Neuronal stem cell (in vitro differentiated cells): ENCODE data around the gene FRS2.

ENCODE experiments used
- DNase-seq: peaks from one replicate; pipeline ENCODE4 v3.0.0-alpha.2; 2013; ENCODE audit warnings: low spot score
- H2AFZ ChIP-seq: one replicate; pipeline ENCODE4 v1.6.1; 2013; ENCODE audit warnings: mild to moderate bottlenecking, low read length, inconsistent platforms
- H2AK5ac ChIP-seq: 2 replicates; pipeline ENCODE4 v1.6.1; 2013; ENCODE audit warnings: low read depth, mild to moderate bottlenecking, inconsistent platforms, low read length, moderate library complexity, mixed read lengths
- H2BK120ac ChIP-seq: 2 replicates; pipeline ENCODE4 v1.6.1; 2013; ENCODE audit warnings: low read depth, mild to moderate bottlenecking, inconsistent platforms, low read length, moderate library complexity, mixed read lengths
- H2BK12ac ChIP-seq: one replicate; pipeline ENCODE4 v1.6.1; 2013; ENCODE audit warnings: low read length, inconsistent platforms
- H2BK15ac ChIP-seq: 2 replicates; pipeline ENCODE4 v1.6.1; 2013; ENCODE audit warnings: mild to moderate bottlenecking, low read length, inconsistent platforms, mixed read lengths
- H2BK5ac ChIP-seq: one replicate; pipeline ENCODE4 v1.6.1; 2013; ENCODE audit warnings: inconsistent platforms, mild to moderate bottlenecking, low read length, moderate library complexity
- H3K14ac ChIP-seq: one replicate; pipeline ENCODE4 v1.6.1; 2013; ENCODE audit warnings: low read length, inconsistent platforms
- H3K18ac ChIP-seq: 2 replicates; pipeline ENCODE4 v1.6.1; 2013; ENCODE audit warnings: low read length, inconsistent platforms
- H3K23ac ChIP-seq: 2 replicates; pipeline ENCODE4 v1.6.1; 2013; ENCODE audit warnings: low read depth, mild to moderate bottlenecking, mixed read lengths, low read length, inconsistent platforms; ENCODE audit not compliant: poor library complexity
- H3K27ac ChIP-seq: replicated peaks from 3 replicates; pipeline ENCODE4 v1.5.1; 2013; ENCODE audit warnings: low read length, inconsistent platforms
- H3K27me3 ChIP-seq, 3 experiments: 2 replicates each; pipeline ENCODE4 v1.6.1; 2013; ENCODE audit warnings: low read length in 3 of 3, mild to moderate bottlenecking in 2 of 3, inconsistent platforms in 1 of 3, low read depth in 1 of 3, mixed read lengths in 1 of 3, moderate library complexity in 1 of 3; ENCODE audit not compliant: control insufficient read depth in 3 of 3, insufficient read depth in 3 of 3
- H3K36me3 ChIP-seq, 2 donors: replicated peaks in 1 of 2; 2 replicates each; pipeline ENCODE4 v1.6.1; 2013; ENCODE audit warnings: low read length in 2 of 2; ENCODE audit not compliant: control insufficient read depth in 2 of 2, insufficient read depth in 2 of 2
- H3K4ac ChIP-seq: 2 replicates; pipeline ENCODE4 v1.6.1; 2013; ENCODE audit warnings: inconsistent platforms, mild to moderate bottlenecking, low read length, moderate library complexity
- H3K4me1 ChIP-seq, 2 donors: 1 replicate in 1 of 2; 2 replicates in 1 of 2; pipeline ENCODE4 v1.6.1; 2013; ENCODE audit warnings: low read length in 2 of 2, low read depth in 1 of 2; ENCODE audit not compliant: control insufficient read depth in 2 of 2, insufficient read depth in 1 of 2
- H3K4me2 ChIP-seq: one replicate; pipeline ENCODE4 v1.6.1; 2013; ENCODE audit warnings: mild to moderate bottlenecking, low read length, inconsistent platforms; ENCODE audit not compliant: insufficient read depth, poor library complexity, severe bottlenecking
- H3K4me3 ChIP-seq, 2 donors: 2 replicates each; pipeline ENCODE4 v1.5.1; 2013; ENCODE audit warnings: low read length in 2 of 2, mild to moderate bottlenecking in 2 of 2, inconsistent platforms in 1 of 2, moderate library complexity in 1 of 2
- H3K79me1 ChIP-seq: one replicate; pipeline ENCODE4 v1.6.1; 2013; ENCODE audit warnings: low read depth, mild to moderate bottlenecking, inconsistent platforms, low read length, moderate library complexity
- H3K9ac ChIP-seq: one replicate; pipeline ENCODE4 v1.6.1; 2013; ENCODE audit warnings: mild to moderate bottlenecking, low read depth, low read length, inconsistent platforms; ENCODE audit not compliant: poor library complexity
- H3K9me3 ChIP-seq, 2 donors: replicated peaks in 1 of 2; 2 replicates each; pipeline versions ENCODE3 to v1.6.1; 2013; ENCODE audit warnings: low read length in 2 of 2, mild to moderate bottlenecking in 2 of 2, inconsistent platforms in 1 of 2, low read depth in 1 of 2, mixed read lengths in 1 of 2, moderate library complexity in 1 of 2; ENCODE audit not compliant: control insufficient read depth in 2 of 2, insufficient read depth in 1 of 2
- H4K8ac ChIP-seq: one replicate; pipeline ENCODE4 v1.6.1; 2013; ENCODE audit warnings: low read depth, mild to moderate bottlenecking, inconsistent platforms, low read length, moderate library complexity
- H4K91ac ChIP-seq: one replicate; pipeline ENCODE4 v1.6.1; 2013; ENCODE audit warnings: low read length, low read depth, mild to moderate bottlenecking, inconsistent platforms; ENCODE audit not compliant: poor library complexity
- WGBS, 2 donors: extraction: QIAGEN DNeasy Blood & Tissue Kit; methylation state at CpG; one replicate each; pipeline ENCODE4 v1.1.7; 2013; ENCODE audit warnings: missing lambda C conversion rate in 2 of 2, mixed read lengths in 1 of 2; ENCODE audit not compliant: insufficient read length in 2 of 2, insufficient replicate concordance in 1 of 2; ENCODE audit errors: extremely low coverage in 2 of 2; 5-methylcytosine and 5-hydroxymethylcytosine counted together

FRS2 gene

DNA sequence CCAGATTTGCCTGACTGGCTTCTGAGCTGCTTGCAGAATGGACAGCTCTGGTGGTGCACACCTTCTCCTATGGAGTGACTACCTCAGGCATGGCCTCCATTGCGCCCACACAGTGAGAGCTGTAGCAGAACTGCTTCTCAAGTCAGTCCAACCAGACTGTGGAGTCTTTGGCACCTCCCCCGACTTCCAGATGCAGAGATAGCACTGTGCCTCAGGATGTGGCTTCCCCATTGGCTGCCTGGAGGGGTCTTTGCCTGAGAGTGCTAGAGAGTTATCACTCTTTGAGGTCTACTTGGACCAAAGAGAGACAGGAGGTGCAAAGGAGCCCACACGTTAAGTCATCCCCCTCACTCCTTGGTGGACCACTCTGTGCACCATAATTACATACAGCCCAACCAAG, 44.8 kb upstream of the FRS2 start:
- Histone ChIP-seq H3K4ac (no peak overlapping the region), H4K91ac (no peak overlapping the region), H2AFZ (no peak overlapping the region), H2BK12ac (no peak overlapping the region), H3K4me2 (no peak overlapping the region), H2BK5ac (no peak overlapping the region), H2BK15ac (no peak overlapping the region), H3K79me1 (no peaks in the 10 kb centered on the region), H3K4me1 (no peaks in the 10 kb centered on the region), H3K14ac (peak overlapping the region; percentile 15), H3K36me3 (no peaks in the 10 kb centered on the region), H3K27ac (no peak overlapping the region), H2BK120ac (no peak overlapping the region), H3K27me3 (no peaks in the 10 kb centered on the region), H3K23ac (no peak overlapping the region), H4K8ac (no peak overlapping the region), H3K4me3 (no peak overlapping the region), H3K9ac (no peak overlapping the region), H2AK5ac (no peak overlapping the region), H3K9me3 (no peaks in the 10 kb centered on the region), H3K18ac (peak overlapping the region; percentile 69)
- DNase-seq: no peak
- WGBS, 2 donors: no CpG with 5 or more reads among the region's 3 CpGs

DNA sequence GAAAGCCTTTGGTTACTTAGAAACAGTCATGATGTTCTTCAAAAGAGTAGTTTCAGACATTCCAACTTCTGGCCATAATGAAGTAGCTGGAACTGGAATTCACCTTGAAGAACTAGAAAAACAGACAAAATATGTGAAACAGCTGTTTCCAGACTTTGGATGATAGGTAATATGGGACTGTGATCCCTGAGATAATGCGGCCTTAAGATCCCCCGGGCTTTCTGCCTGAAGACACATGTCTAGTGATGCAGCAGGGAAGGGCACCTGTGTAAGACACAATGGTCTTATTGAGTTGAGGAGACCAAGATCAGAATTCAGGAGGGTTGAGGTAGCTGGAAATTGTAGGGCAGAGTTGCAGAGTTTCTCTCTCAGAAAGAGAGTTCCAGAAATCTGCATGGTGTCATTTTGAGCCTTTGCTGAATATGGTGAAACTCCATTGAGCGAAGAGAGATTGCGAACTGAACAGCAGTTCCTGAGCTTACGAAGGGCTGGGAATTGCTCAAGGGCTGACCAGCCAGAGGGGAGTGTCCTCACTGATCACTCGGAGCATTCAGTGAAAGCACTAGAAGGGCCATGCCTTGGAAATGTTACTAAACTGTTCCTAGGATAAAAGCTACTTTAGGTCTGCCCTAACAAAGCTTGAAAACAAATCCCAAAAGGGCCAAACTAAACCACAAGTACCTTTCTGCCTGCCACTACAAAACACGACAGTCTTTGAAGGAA, 41.7 kb upstream of the FRS2 start:
- no peaks in the 10 kb centered on the region for H3K36me3 ChIP-seq
- no peak overlapping the region for H3K4me3 ChIP-seq
- WGBS, 2 donors: no CpG with 5 or more reads among the region's 7 CpGs
- no peaks in the 10 kb centered on the region for H3K79me1 ChIP-seq
- H2AK5ac ChIP-seq: no peak overlapping the region
- no peaks in the 10 kb centered on the region for H3K9me3 ChIP-seq
- H2BK5ac ChIP-seq: no peak overlapping the region
- H3K23ac ChIP-seq: no peak overlapping the region
- H2BK12ac ChIP-seq: no peak overlapping the region
- H3K4me2 ChIP-seq: no peak overlapping the region
- no peak overlapping the region for H3K27ac ChIP-seq
- no peaks in the 10 kb centered on the region for H3K4me1 ChIP-seq
- no peak overlapping the region for H2AFZ ChIP-seq
- no peaks in the 10 kb centered on the region for H3K27me3 ChIP-seq
- no peak overlapping the region for H3K4ac ChIP-seq
- no peak overlapping the region for H4K91ac ChIP-seq
- no peak overlapping the region for H2BK120ac ChIP-seq
- H3K14ac ChIP-seq: no peak overlapping the region
- no peak overlapping the region for H4K8ac ChIP-seq
- no peak overlapping the region for H3K18ac ChIP-seq
- DNase-seq: no peak
- H3K9ac ChIP-seq: no peak overlapping the region
- H2BK15ac ChIP-seq: no peak overlapping the region

- H3K4me1 ChIP-seq: no peaks in the 10 kb centered on the region
- H3K14ac ChIP-seq: no peak overlapping the region
- H2BK15ac ChIP-seq: no peak overlapping the region
- no peaks in the 10 kb centered on the region for H3K27me3 ChIP-seq
- H3K4me3 ChIP-seq: no peak overlapping the region
- no CpG with 5 or more reads among the region's 8 CpGs for WGBS, 2 donors
- H2BK120ac ChIP-seq: no peak overlapping the region
- H3K9me3 ChIP-seq: no peaks in the 10 kb centered on the region
- no peak overlapping the region for H2BK12ac ChIP-seq
- H2BK5ac ChIP-seq: no peak overlapping the region
- no peak overlapping the region for H3K4ac ChIP-seq
- H4K8ac ChIP-seq: no peak overlapping the region
- no peak overlapping the region for H3K18ac ChIP-seq
- H2AFZ ChIP-seq: no peak overlapping the region
- no peak for DNase-seq
- H4K91ac ChIP-seq: no peak overlapping the region
- H3K9ac ChIP-seq: no peak overlapping the region
- H3K79me1 ChIP-seq: no peaks in the 10 kb centered on the region
- no peaks in the 10 kb centered on the region for H3K36me3 ChIP-seq
- no peak overlapping the region for H3K23ac ChIP-seq
- no peak overlapping the region for H3K4me2 ChIP-seq
- H3K27ac ChIP-seq: no peak overlapping the region
- H2AK5ac ChIP-seq: no peak overlapping the region
Measured at GRCh38 chr12:69430942-69431590, 39.1 kb upstream of the FRS2 start.

DNA sequence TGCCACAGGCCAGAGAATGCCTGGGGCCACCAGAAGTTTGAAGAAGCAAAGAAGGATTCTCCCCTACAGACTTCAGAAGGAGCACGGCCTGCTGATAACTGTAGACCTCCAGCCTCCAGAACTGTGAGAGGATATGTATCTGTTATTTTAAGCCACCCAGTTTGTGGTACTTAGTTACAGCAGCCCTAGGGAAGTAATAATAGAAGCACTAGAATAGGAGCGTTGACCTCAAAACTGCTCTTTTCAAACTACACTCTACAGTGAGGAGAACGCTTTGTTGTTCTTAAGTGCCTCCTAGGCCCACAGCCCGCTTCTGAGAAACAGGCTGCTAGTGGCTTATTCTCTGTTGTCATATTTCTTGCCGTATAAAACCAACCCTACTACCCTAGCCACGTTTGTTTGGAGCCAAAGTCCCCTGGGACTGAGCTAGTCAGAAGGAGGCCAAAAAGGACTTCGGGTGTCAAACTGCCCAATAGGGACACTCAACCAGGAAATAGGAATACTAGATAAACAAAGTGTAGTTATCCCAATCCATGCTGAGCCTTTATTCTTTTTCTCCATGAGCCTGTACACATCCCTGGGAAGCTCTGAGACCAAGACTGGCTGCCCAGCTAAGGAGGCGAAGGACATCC, 38.5 kb upstream of the FRS2 start:
- Histone ChIP-seq H3K4me2 (no peak overlapping the region), H3K18ac (no peak overlapping the region), H3K4me3 (no peak overlapping the region), H3K14ac (no peak overlapping the region), H3K4ac (no peak overlapping the region), H2BK120ac (no peak overlapping the region), H3K27me3 (no peaks in the 10 kb centered on the region), H3K4me1 (no peaks in the 10 kb centered on the region), H2BK15ac (no peak overlapping the region), H2AFZ (no peak overlapping the region), H3K27ac (no peak overlapping the region), H3K79me1 (no peaks in the 10 kb centered on the region), H2BK12ac (no peak overlapping the region), H4K91ac (no peak overlapping the region), H2BK5ac (no peak overlapping the region), H3K23ac (no peak overlapping the region), H3K9ac (no peak overlapping the region), H3K36me3 (no peaks in the 10 kb centered on the region), H4K8ac (no peak overlapping the region), H3K9me3 (no peaks in the 10 kb centered on the region), H2AK5ac (no peak overlapping the region)
- WGBS, 2 donors: no CpG with 5 or more reads among the region's 8 CpGs
- no peak for DNase-seq
